ENCODE results near the gene SLC15A4.
A peak's percentile ranks its signal among the peaks of the same experiment; 100 is the strongest.
"Not testable (repeated sequence)": the region's sequence is repeated elsewhere in the genome, so short reads cannot be mapped to it uniquely, and the experiment has no call there.

Gene SLC15A4

DNA sequence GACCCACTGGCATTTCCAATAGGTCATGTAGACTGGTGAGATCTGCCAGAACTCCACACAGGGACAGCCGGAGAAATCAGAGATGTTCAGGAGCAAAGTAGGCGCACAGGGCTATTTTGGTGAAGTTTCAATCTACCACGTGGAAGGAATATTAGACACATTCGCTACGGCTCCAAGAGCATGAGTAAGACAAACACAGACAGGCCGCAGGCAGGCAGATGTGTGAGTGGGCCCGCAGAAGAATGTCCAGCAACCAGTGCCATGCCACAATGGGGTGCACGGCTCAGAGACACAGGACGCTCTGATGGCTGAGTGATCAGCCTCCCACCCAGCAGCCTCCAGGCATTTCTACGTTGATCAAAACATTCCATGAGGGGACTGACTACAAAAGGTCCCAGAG, 10.4 kb downstream of the SLC15A4 start:
- DNase-seq, result no peak

GRCh38 chr12:128811806-128812205, 12.0 kb downstream of the SLC15A4 start:
- DNase-seq, result no peak

- DNase-seq, result no peak
Observed at GRCh38 chr12:128810182-128811127, 13.3 kb downstream of the SLC15A4 start.

GRCh38 chr12:128808651-128809050, 15.1 kb downstream of the SLC15A4 start:
- no peak for DNase-seq

DNA sequence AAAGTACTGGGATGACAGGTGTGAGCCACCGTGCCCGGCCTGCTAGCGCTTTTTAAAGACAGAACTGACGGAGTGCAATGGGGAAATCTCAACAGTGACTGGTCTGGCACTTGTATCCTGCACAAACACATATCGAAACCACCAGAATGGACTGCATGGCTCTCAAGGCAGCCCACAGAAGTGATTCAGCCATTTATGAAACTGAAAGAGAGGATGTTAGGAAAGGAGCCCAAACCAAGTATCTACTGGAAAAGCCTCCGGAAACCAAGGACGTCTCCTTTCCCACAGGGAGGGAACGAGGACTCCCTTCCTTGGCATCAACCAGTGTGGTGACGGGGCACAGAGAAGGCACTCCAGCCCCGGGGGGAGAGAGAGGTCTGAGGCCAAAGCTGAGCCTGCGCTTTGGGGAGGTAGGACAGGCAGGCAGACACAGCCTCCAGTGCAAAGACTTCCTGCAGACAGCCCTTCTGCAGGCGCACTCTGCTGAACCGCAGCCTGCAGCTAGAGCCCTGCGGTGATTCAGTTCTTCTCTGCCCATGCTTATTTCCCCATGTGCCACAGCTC, 16.5 kb downstream of the SLC15A4 start:
- no peak for DNase-seq

DNA sequence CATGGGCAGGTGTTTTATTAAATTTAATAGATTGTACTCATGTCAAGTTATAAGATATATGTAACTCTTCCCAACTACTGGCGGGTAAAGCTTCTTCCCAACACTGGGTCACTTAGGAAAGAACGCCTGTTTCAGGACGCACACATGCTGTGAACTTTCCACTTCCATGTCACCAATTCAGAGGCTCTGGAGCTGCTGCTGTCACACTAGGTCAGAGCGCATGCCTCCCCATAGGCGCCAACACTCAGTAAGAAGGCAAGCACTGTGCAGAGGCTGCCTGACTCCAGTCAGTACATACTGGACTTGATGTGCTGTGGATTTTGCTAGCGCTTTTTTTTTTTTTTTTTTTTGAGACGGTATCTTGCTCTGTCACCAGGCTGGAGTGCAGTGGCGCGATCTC, 17.2 kb downstream of the SLC15A4 start:
- no peak for DNase-seq

GRCh38 chr12:128805406-128805805, 18.4 kb downstream of the SLC15A4 start:
- not testable (repeated sequence) for DNase-seq

DNA sequence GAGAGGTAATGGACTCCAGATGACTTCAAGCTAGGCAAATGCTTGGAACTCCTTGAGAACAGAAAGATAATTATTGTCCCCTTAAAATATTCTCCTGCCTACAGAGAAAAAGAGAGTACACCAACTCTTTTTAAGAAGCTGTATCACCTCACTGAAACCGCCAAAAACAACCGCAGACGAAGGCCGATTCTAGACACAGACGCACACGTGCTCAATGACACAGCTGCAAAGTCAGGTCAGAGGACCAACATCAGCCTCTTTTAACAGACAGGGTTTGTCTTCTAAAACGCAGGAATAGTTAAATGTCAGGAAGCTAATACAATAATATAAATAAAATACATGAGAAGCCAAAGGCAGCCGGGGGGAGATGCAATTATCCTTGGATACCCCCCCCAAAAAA, 19.0 kb downstream of the SLC15A4 start:
- DNase-seq, result no peak

GRCh38 chr12:128803788-128804187, 20.0 kb downstream of the SLC15A4 start:
- no peak for DNase-seq

GRCh38 chr12:128802756-128803155, 21.0 kb downstream of the SLC15A4 start:
- DNase-seq, result no peak

DNA sequence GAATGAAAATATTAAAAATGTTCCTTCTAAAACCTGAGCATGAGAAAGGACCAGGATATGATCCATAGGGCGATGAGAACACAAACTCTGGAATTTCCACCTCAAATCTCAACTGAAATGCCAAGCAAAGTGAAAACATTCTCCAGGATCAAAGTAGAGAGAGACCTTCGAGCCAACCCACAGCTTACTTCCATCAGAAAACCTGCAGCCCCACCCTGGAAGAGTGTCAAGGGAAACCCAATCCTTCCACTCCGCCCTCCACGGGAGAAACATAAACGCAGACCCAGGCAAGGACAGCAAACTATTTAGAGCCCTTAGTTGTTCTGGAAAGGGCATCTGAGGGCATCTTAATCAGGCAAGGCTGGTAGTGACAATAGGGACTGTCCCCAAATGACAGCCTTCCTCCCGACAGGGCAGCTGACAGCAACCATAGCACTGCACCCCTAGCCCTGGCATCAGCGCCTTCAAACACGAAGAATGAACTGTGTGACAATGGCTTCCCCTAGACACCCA, 21.8 kb downstream of the SLC15A4 start:
- no peak for DNase-seq

DNA sequence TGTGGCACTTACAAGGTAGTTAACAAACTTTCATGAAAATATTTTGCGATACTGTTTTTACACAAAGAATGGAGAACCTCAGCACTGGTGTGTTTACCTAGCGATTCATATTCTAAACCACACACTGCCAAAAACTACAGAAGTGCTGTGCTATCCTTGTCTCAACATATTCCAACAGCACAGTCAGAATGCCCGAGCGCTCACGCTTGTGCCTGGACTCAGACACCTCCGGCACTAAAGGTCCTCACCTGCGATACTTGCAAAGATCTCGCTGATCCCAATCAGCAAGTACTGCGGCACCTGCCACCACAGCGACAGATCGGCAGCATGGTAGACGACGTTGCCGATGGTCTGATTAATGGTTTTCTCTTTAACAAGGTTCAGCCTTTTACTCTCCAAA, 23.2 kb downstream of the SLC15A4 start:
- DNase-seq, result no peak

- no peak for DNase-seq
Observed at GRCh38 chr12:128798571-128799341, 25.0 kb downstream of the SLC15A4 start.

DNA sequence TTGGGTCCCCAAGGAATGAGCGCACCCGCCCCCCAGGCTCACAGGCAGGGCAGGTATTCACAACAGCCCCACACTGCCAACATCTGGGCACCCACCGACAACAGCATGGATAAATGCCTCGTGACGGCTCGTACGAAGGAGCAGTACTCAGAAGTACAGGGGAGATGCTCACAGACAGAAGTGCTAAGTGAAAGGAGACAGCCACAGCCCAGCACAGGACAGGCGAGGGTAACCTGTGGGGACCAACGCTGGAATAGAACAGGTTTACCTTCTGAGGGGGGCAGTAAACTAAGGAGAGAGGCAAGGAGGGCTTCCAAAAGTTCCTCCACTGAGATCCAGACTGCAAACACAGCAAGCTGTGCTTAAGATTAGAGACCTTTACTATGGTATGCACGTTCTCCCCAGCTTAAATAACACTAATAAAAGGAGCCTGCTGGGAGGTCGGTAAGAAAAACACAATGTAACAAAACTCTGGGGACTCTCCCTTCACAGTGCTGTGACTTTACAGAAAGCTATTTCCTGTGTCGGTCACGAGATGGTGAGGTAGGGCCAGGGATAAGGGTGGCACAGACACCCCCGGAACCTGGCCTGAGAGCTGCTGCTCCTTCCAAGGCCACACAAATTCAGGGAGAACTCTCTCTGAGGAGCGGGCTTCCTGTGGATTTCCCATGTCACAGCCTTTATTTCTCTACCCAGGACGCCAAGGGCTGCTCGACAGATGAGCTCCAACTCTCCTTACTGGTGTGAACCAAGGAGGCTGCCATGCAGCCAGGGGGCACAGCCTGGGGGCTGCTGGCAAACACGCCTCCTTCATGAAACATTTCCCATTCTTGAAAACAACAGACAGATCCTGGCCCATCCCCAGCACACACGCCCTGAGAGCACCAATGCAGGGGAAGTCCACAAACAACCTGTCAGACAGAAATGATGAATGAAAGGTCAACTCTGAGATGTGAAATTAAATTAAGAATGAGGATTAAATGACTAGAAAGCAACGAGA, 26.3 kb downstream of the SLC15A4 start:
- no peak for DNase-seq

GRCh38 chr12:128796439-128797118, 27.2 kb downstream of the SLC15A4 start:
- DNase-seq, result no peak

- no peak for DNase-seq
Observed at GRCh38 chr12:128795530-128796361, 28.0 kb downstream of the SLC15A4 start.

DNA sequence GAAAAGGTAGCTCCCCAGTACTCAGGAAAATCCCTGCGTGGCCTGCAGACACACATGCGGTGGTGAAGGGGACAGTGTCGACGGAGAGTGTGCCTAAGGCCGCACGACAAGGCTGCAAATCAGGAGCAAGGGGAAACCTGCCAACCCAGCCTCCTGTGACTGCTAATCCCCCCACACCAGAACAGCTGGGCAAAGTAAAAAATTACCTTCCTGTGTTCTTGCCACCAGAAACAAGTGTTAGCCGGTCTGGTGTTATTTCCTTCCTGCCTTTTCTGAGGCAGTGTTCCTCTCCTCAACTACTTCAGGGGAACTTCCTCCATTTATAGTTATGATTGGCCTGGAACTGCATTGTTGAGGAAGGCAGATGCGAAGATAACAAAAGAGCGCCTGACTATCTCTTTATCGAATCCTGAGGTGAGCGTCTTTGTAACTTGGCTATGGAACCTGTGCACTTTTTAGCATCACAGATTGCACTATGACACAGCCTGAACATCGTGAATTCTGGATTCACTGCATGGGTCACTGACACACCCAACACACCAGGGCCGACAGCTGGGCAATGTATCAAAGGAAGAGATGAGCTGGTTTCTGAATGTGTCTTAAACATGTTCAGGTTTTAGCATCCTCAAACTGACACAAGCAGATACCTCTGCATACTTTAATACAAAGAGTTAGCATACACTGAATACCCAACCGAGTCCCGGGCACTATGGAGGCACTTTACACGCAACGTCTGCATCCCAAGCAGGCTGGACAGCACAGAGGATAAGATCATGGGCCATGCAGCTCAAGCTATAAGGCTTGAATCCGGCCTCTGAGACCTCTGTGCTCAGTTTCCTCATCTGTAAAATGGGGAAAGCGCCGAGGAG, 28.9 kb downstream of the SLC15A4 start:
- DNase-seq, result peak; percentile 55

- no peak for DNase-seq
Observed at GRCh38 chr12:128793701-128794100, 30.1 kb downstream of the SLC15A4 start.

DNA sequence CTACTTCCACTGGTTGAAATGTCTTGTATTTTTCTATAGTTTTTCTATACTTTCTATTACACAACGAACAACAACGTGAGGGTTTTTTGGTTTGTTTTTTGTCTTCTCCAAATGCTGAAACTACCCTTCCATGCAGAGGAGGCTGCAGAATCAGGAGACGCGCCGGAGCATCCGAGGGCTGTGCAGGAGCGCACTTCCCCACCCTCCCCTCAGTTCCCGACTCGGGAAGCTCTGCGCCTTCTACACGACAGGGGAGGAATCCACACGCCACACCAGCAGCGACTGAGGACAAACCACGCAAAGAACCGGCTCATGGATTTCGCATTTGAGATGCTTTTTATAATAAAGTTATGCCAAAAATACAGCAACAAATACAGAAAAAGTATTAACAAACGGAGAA, 30.9 kb downstream of the SLC15A4 start:
- DNase-seq, result no peak

GRCh38 chr12:128792398-128792797, 31.4 kb downstream of the SLC15A4 start:
- DNase-seq, result no peak
